HEK293 (cell line): ENCODE results near the gene APOL2.
"Not testable (repeated sequence)": the region's sequence is repeated elsewhere in the genome, so short reads cannot be mapped to it uniquely, and the experiment has no call there.

Experiments used
- CTCF ChIA-PET: fragments of 350-600 bp; formaldehyde crosslinking; extraction: SDS; loops from one replicate; lab custom pipeline; 2021; ENCODE audit warnings: antibody characterized with exemption; lab: Yijun Ruan, JAX
- POLR2A ChIA-PET: fragments of 300-600 bp; formaldehyde crosslinking; extraction: SDS; loops from one replicate; lab custom pipeline; 2020; ENCODE audit warnings: antibody characterized with exemption, inconsistent platforms; lab: Yijun Ruan, JAX
- H3K27ac ChIP-seq: fragments of 200-500 bp; sonication (Bioruptor generic); 2 replicates; pipeline ENCODE4 v1.5.1; 2014; ENCODE audit warnings: low read depth, low read length, control low read depth, inconsistent platforms; ENCODE audit errors: extremely low read depth
- H3K36me3 ChIP-seq, 2 experiments: fragments of 200-500 bp in 1 of 2; sonication (Bioruptor generic) in 1 of 2; 1 replicate in 1 of 2; 2 replicates in 1 of 2; pipeline ENCODE4 v1.5.1; 2014 to 2017; ENCODE audit warnings: inconsistent platforms in 2 of 2, low read length in 2 of 2; ENCODE audit not compliant: control insufficient read depth in 2 of 2, insufficient read depth in 1 of 2
- H3K4me1 ChIP-seq: fragments of 200-500 bp; sonication (Bioruptor generic); 2 replicates; pipeline ENCODE4 v1.5.1; 2014; ENCODE audit warnings: mild to moderate bottlenecking, low read length, inconsistent platforms; ENCODE audit not compliant: control insufficient read depth, insufficient read depth
- H3K4me3 ChIP-seq: 2 replicates; pipeline ENCODE4 v1.5.1; 2011; ENCODE audit warnings: low read depth, mild to moderate bottlenecking, control low read depth, low read length, moderate library complexity
- H3K9me3 ChIP-seq: fragments of 200-500 bp; sonication (Bioruptor generic); 2 replicates; pipeline ENCODE4 v1.5.1; 2014; ENCODE audit warnings: low read depth, low read length, inconsistent platforms; ENCODE audit not compliant: control insufficient read depth, insufficient read depth
- ELK4 ChIP-seq: IDR thresholded peaks from 2 replicates; pipeline ENCODE4 v1.6.1; 2011; ENCODE audit warnings: mild to moderate bottlenecking, low read depth, low read length, borderline replicate concordance
- MZF1 ChIP-seq: fragments of 450-650 bp; formaldehyde crosslinking; IDR thresholded peaks from 2 replicates; pipeline ENCODE4 v1.5.1; 2017; ENCODE audit warnings: missing biosample characterization, missing genetic modification characterization, borderline replicate concordance
- PRDM1 ChIP-seq: fragments of 450-650 bp; formaldehyde crosslinking; IDR thresholded peaks from 2 replicates; pipeline ENCODE4; 2016; ENCODE audit warnings: missing biosample characterization, missing genetic modification characterization
- TCF7L2 ChIP-seq: IDR thresholded peaks from 2 replicates; pipeline ENCODE4 v1.6.1; 2011; ENCODE audit warnings: low read depth, mild to moderate bottlenecking, inconsistent platforms, low read length, moderate library complexity, borderline replicate concordance
- ZBTB21 ChIP-seq: fragments of 450-650 bp; formaldehyde crosslinking; IDR thresholded peaks from 2 replicates; pipeline ENCODE4 v1.5.1; 2017; ENCODE audit warnings: missing biosample characterization, missing genetic modification characterization
- ZBTB26 ChIP-seq: fragments of 450-650 bp; formaldehyde crosslinking; optimal IDR thresholded peaks from 2 replicates; pipeline ENCODE3; 2016; ENCODE audit warnings: missing biosample characterization, mild to moderate bottlenecking, missing genetic modification characterization
- ZBTB7A ChIP-seq: fragments of 450-650 bp; formaldehyde crosslinking; IDR thresholded peaks from 2 replicates; pipeline ENCODE4 v1.5.1; 2016; ENCODE audit warnings: low read depth, missing biosample characterization, missing genetic modification characterization
- ZFP37 ChIP-seq: fragments of 450-650 bp; formaldehyde crosslinking; IDR thresholded peaks from 2 replicates; pipeline ENCODE4 v1.5.1; 2016; ENCODE audit warnings: missing biosample characterization, missing genetic modification characterization
- ZNF112 ChIP-seq: fragments of 450-650 bp; formaldehyde crosslinking; IDR thresholded peaks from 2 replicates; pipeline ENCODE4 v1.5.0; 2017; ENCODE audit warnings: missing biosample characterization, missing genetic modification characterization
- ZNF146 ChIP-seq: fragments of 450-650 bp; formaldehyde crosslinking; IDR thresholded peaks from 2 replicates; pipeline ENCODE4 v1.5.1; 2016; ENCODE audit warnings: missing biosample characterization, missing genetic modification characterization
- ZNF155 ChIP-seq: fragments of 450-650 bp; formaldehyde crosslinking; IDR thresholded peaks from 2 replicates; pipeline ENCODE4 v1.5.1; 2016; ENCODE audit warnings: missing biosample characterization, missing genetic modification characterization
- ZNF404 ChIP-seq: fragments of 450-650 bp; formaldehyde crosslinking; IDR thresholded peaks from 2 replicates; pipeline ENCODE4 v1.5.1; 2017; ENCODE audit warnings: missing biosample characterization, missing genetic modification characterization
- ZNF433 ChIP-seq: fragments of 450-650 bp; formaldehyde crosslinking; IDR thresholded peaks from 2 replicates; pipeline ENCODE4 v1.5.1; 2016; ENCODE audit warnings: missing biosample characterization, missing genetic modification characterization, low read depth
- ZNF518A ChIP-seq: fragments of 450-650 bp; formaldehyde crosslinking; conservative IDR thresholded peaks from 2 replicates; pipeline ENCODE4 v1.5.1; 2016; ENCODE audit warnings: low read depth, missing biosample characterization, missing genetic modification characterization
- ZNF548 ChIP-seq: fragments of 450-650 bp; formaldehyde crosslinking; IDR thresholded peaks from 2 replicates; pipeline ENCODE4 v1.5.1; 2016; ENCODE audit warnings: missing biosample characterization, missing genetic modification characterization
- ZNF747 ChIP-seq: fragments of 450-650 bp; formaldehyde crosslinking; IDR thresholded peaks from 2 replicates; pipeline ENCODE4 v1.5.1; 2016; ENCODE audit warnings: missing biosample characterization, missing genetic modification characterization
- ZSCAN30 ChIP-seq: fragments of 450-650 bp; IDR thresholded peaks from 2 replicates; pipeline ENCODE4 v1.5.1; 2018; ENCODE audit warnings: missing biosample characterization, mild to moderate bottlenecking, missing genetic modification characterization, moderate library complexity
- TF ChIP-seq, protein P1 (sequence below): fragments of 450-650 bp; formaldehyde crosslinking; IDR thresholded peaks from 2 replicates; pipeline ENCODE4 v1.5.1; 2016; ENCODE audit warnings: missing biosample characterization, missing genetic modification characterization

Gene APOL2

GRCh38 chr22:36192542-36192941, 46.8 kb downstream of the APOL2 start (continued):
- TF ChIP-seq ZNF518A (tag by site-specific recombination): no peak
- TF ChIP-seq ZNF146 (tag by site-specific recombination): no peak
- no peak for TF ChIP-seq PRDM1 (tag by site-specific recombination)
- no peak for TF ChIP-seq ELK4
- TF ChIP-seq ZNF548 (tag by site-specific recombination): no peak
- TF ChIP-seq ZNF155: no peak
- TF ChIP-seq, protein P1, sequence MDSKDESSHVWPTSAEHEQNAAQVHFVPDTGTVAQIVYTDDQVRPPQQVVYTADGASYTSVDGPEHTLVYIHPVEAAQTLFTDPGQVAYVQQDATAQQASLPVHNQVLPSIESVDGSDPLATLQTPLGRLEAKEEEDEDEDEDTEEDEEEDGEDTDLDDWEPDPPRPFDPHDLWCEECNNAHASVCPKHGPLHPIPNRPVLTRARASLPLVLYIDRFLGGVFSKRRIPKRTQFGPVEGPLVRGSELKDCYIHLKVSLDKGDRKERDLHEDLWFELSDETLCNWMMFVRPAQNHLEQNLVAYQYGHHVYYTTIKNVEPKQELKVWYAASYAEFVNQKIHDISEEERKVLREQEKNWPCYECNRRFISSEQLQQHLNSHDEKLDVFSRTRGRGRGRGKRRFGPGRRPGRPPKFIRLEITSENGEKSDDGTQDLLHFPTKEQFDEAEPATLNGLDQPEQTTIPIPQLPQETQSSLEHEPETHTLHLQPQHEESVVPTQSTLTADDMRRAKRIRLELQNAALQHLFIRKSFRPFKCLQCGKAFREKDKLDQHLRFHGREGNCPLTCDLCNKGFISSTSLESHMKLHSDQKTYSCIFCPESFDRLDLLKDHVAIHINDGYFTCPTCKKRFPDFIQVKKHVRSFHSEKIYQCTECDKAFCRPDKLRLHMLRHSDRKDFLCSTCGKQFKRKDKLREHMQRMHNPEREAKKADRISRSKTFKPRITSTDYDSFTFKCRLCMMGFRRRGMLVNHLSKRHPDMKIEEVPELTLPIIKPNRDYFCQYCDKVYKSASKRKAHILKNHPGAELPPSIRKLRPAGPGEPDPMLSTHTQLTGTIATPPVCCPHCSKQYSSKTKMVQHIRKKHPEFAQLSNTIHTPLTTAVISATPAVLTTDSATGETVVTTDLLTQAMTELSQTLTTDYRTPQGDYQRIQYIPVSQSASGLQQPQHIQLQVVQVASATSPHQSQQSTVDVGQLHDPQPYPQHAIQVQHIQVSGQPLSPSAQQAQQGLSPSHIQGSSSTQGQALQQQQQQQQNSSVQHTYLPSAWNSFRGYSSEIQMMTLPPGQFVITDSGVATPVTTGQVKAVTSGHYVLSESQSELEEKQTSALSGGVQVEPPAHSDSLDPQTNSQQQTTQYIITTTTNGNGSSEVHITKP (tag by site-specific recombination): no peak
- no peak for TF ChIP-seq ZBTB26 (tag by site-specific recombination)
- no peak for TF ChIP-seq ZNF747 (tag by site-specific recombination)
- no peak for TF ChIP-seq ZSCAN30 (tag by site-specific recombination)
- TF ChIP-seq TCF7L2: no peak
- TF ChIP-seq ZNF404 (tag by site-specific recombination): no peak
- TF ChIP-seq ZNF433 (tag by site-specific recombination): no peak

DNA sequence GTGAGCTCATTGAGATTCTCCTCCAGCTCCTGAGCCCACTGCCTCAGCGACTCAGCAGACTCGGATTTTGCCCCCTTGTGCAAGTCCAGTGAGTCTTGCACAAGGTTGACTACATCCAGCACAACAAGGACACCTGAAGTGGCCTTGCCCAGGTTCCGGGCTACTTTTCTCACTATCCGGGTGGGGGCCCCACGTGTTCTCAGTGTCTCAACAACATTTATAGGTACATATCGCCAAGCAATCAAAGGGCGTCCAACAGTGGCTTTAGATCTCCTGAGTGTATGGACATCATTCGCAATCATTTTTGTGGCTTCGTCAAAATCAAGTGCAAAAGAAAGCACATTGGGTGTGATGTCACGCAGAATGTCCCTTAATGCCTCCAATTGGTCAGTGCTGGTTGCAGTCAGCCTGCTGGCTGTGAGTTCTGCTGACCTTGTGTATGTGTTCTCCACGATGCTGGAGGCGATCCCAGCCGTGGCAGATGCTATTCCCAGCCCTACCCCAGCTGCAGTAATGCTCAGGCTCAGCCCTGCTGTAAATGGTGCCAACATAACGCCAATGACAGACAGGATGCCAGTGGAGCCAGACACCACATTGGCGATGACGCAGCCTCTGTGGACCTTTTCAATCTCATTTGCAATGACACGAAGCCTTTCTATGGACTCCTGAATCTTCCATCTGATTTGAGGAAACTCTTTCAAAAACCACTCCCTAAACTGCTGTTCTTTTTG, 48.1 kb downstream of the APOL2 start:
- no peaks in the 10 kb centered on the region for H3K9me3 ChIP-seq
- H3K4me3 ChIP-seq: no peak overlapping the region
- H3K36me3 ChIP-seq: no peaks in the 10 kb centered on the region
- H3K4me1 ChIP-seq: no peaks in the 10 kb centered on the region
- TF ChIP-seq MZF1 (tag by site-specific recombination): no peak
- no peak for TF ChIP-seq ZNF548 (tag by site-specific recombination)
- TF ChIP-seq ZFP37 (tag by site-specific recombination): no peak
- no peak for TF ChIP-seq ZBTB21
- no peak for TF ChIP-seq ZNF747 (tag by site-specific recombination)
- TF ChIP-seq ZNF112: no peak
- TF ChIP-seq ZBTB7A (tag by site-specific recombination): no peak
- POLR2A ChIA-PET: no interaction called here
- CTCF ChIA-PET: interaction anchor here (0.7 to 6.9 kb wide), 5 partner anchors 11 to 86 kb away, joined by 3 to 60 read pairs (median 6); partner anchors contain the start of gene APOL2
- no peak overlapping the region for H3K27ac ChIP-seq

- H3K27ac ChIP-seq, H3K4me1 ChIP-seq, H3K9me3 ChIP-seq, H3K4me3 ChIP-seq, H3K36me3 ChIP-seq, POLR2A ChIA-PET, CTCF ChIA-PET: not testable (repeated sequence)
Observed at GRCh38 chr22:36187862-36188261, 51.5 kb downstream of the APOL2 start.
